GM21576 (cell line): Measurements from ENCODE around the gene MESP2.

ENCODE experiments used
- ATAC-seq: cut with Tn5 transposase; IDR thresholded peaks from one replicate; pipeline ENCODE4 v1.9.1; 2021; ENCODE audit warnings: mild to moderate bottlenecking, moderate library complexity; ENCODE audit not compliant: unreplicated experiment

The MESP2 gene

DNA sequence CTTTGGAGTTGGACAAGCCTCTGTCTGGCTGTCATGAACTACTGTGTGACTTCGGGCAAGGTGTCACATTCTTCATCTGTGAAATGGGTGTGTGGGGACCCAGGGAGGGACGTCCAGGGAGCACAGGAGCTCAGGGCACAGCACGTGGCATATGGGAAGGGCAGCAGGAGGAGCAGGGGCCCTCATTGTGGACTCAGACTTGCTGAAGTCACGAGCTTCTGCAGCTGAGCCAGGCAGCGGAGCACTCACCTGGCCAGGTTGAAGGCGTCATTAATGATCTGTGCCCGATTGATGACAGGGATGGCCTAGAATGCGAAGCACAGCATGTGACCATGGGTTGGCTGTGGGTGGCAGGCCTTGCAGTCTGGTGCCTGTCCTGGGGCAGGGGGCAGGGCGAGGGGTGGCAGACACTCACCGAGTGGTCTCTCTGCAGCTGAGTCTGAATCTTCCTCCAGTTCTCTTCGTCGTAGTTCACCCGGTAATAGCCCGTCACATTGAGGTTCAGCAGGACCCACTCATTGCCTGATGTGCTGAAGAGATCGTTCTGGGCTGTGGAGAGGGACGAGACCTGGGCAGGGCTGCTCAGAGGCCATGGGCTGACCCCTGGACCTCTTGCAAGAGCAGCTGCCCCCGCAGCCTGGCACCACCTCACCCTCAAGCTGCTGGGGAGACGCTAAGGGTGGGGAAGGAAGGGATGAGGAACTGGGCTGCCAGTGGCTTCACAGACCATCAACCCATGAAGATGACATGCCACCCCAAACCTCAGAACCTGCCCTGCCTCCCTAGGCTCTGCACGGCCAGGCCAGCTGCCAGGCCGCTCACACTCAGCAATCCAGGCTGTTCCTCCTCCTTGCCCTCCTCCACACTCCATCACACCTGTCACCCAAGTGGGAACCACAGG lies 23.1 kb downstream of the MESP2 start:
- ATAC-seq, result no peak

DNA sequence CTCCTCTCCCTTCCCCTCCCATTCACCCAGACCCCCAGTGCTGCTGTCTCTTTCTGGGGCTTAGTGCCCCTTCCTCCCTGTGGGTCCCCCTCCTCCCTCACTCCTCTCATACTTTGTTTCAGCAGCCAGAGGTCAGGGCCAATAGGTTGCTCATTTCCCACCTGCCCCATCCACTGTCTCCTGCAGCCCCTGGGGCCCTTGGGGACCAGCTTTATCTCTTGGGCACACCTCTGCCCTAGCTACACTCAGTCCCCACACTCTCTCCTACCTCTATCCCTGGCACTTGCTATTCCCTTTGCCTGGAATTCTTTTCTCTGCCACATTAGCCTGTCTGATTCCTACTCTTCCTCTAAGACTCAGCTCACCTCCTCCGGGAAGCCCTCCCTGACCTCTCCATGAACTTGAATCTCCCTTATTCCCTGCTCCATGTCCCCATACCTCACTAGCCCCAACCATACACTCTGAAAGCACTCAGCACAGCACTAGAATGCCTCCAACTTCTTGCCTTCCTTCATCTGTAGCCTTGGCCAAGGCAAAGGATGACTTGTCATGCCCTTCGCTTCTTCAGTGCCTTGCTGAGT lies 23.9 kb downstream of the MESP2 start:
- ATAC-seq, result no peak

DNA sequence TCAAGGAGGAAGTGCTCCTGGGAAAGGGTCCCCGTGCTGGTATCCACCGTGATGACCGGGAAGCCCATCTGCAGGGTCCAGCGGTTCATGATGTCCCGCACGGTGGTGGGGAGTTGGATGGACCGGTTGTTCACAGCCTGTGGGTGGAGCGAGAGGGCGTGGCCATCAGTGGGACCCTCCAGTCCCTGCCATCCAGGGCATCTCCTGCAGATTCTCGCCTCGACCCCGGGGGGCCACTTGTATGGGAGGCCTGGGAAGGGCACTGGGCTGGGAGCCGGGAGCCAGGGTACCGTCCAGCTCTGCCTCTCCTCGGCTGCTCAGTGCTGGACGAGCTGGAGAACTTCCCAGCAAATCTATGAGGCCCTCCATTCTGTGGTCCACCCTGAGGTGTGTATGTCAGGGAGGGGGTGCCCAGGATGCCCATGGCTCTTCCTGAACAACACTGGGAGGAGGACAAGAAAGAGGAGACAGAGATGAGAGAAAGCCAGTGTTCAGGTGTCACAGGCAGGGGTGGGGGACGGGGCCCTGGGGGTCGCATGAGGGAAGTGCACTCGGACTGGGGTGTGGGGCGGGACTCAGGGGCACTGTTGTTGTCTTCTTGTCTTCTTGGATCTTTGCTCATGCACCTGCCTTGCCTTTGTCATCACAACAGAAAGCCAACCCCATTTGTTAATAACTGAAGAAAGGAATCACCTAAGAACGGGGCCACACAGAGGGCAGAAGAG lies 25.5 kb downstream of the MESP2 start:
- no peak for ATAC-seq

DNA sequence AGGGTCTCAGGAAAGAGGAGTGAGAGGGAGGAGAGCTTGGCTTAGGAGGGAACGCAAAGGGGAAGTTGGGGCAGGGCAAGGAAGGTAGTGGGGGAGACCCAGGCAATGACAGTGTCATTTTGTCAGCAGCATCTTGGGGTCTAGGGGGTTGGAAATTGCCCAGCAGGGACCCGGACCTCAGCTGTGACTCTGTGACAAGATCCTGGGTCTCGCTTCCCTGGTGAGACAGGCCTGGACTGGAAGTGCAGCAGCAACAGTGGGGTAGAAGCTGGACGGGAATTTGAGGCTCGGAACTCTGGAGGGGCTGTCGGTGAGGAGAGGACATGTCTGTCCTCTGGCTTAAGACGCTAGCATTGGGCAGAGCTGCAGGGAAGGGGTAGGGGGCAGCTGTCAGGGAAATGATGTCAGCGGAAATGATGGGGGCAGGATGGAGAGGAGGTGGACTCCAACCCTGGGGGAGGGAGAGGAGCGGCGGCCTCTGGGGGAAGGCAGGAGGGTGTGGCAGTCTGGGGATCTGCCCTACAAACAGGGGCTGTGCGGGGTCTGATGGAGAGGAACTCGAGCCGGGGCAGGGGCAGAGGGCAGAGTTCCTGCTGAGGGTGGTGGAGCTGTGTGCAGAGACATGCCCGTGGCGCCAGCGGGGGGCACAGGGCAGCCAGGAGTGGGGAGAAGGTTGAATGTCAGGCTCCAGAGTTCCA lies 26.2 kb downstream of the MESP2 start:
- ATAC-seq, result no peak

DNA sequence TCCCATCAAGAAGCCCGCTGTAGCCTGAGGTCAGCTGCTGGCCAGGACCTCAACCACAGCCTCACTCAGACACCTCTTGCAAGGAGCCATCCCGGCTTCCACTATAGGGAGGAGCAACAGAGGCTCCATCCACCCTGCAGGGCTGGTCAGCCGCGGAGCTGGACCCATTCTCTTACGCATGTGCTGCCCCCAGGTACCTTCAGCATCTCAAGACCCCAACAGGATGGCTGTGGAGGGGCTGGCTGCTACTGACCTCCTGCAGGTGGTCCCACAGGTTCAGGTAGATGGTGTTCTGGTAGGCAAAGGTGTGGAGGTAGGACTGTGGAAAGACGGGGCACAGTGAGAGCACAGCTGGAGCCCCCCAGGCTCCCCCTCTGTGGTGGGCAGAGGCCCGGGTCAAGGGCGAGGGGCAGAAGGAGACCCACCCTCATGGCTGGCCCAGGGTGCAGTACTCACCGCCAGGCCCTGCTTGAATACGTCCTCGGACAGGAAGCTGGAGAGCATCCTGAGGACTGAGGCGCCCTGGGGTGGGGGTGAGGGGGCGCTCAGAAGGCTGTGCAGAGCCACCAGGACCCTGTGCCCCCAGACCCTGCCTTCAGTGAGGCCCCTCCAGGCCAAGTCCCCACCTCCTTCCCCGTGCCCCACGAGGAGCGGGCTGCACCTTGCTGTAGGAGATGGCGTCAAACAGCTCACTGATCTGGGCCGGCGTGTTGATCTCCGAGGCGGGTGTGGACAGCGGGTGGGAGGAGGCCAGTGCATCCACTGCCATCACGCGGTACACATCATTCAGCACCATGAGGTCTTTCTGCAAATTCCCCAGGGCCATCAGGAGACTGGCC lies 27.1 kb downstream of the MESP2 start:
- ATAC-seq, result no peak

DNA sequence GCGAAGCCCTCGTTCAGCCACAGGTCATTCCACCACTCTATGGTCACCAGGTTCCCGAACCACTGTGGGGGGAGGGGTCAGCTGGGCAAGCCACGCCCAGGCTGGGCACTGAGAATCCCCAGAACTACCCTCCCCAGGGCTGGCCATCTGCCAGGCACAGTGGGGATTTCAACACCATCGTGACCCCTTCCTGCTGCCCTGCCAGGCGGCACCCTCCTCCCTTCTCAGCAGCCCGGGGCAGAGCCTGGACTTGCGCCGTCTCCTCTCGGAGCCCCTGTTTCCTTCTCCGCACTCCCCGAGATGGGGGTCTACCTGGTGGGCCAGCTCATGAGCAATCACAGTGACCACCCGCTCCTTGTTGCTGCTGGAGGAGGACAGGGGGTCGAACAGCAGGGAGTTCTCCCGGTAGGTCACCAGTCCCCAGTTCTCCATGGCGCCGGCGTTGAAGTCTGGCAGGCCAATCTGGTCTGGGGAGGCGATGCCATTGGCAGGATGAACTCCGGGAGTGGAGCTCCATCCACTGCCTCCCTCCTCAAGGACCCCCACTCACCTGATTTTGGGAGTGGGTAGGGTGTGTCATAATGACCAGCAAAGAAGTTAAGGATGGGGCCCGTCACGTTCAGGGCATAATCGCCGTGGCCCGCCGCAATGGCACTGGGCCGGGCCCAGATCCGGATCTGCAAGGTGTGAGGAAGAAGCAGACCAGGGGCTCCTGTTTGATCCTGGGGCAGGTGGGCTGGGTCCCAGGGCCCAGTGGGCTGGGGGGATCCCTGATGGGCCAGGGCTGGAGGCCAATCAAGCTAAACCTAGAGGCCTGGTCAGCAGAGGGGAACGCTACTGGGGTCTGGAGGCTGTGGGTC lies 28.0 kb downstream of the MESP2 start:
- ATAC-seq, result no peak

DNA sequence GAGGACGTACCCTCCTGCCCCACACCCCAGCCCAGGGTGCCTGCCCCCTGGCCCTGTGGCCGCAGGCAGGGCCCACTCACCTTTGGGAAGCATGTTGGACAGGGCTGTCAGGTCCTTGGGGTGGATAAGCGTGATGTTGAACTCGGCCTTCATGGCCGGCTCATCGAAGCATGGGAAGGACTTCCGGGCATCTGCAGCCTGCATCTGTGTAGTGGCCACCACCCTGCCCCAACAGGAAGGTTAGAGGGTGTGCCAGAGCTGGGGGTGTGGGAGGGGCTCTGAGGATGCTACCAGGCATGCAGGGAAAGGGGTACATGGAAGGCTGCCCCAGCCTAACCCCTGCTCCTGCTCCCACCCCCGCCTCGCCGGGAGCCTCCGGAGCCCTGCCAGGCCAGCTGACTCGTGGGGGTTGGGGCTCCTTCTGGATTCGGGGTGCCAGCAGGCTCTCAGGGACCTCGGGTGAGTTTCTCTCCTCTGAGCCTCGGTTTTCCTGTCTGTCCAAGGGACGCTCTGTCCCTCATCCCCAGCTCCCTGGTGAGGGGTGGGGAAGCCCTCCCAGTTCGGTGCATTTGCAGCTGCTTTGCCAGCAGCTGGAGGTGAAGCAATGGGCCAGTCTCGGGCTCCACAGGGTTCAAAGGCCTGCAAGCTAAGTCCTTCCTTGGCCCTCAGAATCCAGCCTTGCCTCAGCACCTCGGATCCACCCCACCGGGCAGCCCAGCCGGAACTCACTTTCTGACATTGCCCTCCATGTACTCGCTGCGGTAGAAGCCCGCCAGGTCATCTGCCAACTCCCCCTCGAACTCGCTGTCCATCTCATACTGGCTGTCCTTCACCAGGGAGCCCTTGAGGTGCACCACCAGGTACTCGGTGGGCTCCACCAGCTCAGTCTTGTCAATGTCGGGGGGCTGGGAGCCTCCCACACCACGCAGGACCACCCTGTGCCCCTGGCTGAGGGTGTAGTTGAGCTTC lies 29.4 kb downstream of the MESP2 start:
- no peak for ATAC-seq

DNA sequence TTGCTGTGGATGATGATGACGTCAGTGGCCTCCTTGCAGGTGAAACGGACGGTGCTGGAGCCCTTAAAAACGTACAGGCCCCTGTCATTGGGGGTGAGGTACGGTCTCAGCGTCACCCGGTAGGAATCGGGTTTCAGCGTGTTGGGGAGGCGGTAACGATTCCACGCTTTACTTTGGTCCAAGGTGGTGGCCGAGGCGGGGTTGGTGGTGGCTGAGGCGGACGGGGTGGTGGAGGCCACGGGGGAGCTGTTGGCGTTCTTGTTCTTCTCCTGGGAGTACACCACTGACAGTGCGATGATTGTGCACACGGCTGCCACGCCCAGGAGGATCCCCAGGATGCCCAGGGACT lies 30.1 kb downstream of the MESP2 start:
- ATAC-seq, result no peak

DNA sequence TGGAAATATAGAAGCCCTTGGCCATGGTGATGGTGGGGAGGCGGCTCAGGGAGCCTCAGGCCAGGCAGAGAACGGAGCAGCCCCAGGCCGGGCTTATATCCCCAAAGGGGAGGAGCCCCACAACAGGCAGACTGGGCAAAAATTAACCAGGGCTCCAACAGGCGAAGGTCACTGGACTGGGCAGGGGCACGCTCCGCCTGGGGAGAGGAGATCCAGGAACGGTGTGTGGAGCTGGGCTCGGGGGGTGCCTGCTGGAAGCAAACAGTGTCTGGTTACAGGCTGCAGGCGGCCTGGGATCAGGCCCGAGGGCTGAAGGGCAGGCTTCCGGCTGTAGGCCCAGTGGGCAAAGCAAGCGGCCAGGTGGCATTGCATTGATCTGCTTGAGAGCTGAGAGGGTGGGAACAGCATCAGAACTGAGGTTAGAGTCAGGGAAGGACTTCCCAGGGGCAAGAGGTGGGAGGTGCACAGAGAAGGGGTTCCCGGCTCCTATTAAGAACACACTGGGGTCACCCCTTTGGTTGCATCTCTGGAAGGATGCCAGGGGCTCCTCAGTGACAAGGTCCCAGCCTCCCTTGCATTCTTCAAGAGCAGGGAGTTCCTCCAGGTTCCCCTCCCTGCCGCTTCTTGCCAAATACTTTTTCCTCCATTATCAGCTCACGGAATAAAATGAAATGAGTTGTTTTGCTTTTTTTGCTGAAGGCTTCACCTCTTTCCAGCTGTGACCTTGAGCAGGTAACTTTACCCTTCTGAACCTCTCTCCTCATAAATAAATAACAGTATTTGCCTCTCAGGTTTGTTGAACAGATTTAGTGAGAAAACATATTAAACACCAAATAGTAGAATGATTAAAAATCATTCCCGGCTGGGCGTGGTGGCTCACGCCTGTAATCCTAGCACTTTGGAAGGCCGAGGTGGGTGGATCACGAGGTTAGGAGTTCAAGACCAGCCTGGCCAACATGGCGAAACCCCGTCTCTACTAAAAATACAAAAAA lies 30.7 kb downstream of the MESP2 start:
- no peak for ATAC-seq

DNA sequence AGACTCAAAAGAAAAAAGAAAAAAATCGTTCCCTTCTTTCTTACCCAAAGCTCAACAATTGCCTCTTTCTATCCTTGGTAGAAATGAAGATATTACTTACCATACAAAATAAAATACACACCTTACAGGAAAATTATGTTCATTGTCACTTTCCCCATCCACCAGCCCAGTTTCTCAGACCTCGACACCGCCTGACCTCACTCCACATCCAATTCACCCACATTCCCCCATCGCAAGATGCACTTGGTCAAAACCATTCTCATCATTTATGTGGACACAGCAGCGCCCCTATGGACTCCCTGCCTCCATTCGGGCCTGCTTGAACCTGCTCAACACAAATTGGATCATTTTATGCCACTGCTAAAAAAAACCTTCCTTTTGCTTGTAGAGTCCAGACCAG lies 31.6 kb downstream of the MESP2 start:
- ATAC-seq, result no peak

DNA sequence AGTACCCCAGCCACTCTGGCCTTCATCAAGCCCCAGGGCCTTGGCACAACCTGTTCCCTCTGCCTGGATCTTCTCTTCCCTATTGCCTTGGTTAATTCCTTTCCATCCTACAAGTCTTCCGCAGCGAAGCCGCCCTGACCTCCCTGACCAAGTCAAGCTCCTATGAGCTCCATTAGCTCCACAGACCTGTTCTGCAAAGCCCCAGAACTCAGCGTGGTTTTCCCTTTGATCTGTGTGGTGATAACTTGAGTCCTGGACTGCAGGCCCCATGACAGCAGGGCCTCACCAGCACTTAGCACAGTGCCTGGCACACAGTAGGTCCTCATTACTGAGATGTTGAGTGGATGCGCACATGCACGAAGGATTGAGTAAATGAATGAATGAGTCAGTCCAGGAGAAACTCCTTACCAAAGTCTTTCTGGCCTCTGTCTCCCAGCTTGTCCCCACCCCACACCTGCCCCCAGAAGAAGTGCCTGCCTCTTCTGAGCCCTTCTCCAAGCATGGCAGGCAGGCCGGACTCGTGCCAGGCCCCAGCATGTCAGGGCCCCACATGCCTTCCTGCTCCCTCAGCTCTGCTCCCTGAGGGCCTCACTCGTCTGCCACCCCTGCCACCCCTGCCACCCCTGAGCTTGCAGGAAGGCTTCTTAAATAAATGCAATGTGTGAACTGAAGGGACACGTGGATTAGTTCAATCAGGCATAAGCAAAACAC lies 32.2 kb downstream of the MESP2 start:
- no peak for ATAC-seq

DNA sequence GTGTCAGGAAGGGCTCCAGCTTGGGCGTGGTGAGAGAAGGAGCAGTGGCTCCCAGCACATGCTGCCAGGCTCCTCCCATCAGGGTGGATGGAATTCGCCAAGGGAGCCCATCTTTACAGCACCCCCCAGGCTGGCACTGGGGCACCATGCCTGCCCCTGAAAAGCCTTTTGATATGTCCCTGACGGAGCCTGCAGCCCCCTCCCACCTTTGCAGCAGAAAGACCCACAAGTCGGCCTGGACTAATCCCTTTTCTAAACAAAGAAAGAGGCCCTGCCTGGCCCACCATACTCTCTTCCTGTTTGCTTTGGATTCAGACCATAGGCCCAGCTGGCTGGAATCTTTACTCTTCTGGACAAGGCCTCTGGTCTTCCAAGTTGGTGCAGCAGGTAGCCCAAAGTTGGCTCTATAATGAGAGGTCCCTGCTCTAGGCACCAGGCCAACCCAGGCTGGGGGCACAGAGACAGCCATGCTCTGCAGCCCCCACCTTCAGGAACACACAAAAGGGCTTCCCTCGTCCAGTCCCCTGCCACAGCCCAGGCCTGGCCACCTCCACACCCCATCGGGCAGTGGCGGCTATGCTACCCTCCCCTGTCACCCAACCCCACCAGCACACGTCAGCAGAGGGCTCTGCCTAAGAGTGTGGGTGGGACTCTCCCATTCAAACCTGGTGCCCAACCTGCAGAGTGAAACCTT lies 33.1 kb downstream of the MESP2 start:
- no peak for ATAC-seq

DNA sequence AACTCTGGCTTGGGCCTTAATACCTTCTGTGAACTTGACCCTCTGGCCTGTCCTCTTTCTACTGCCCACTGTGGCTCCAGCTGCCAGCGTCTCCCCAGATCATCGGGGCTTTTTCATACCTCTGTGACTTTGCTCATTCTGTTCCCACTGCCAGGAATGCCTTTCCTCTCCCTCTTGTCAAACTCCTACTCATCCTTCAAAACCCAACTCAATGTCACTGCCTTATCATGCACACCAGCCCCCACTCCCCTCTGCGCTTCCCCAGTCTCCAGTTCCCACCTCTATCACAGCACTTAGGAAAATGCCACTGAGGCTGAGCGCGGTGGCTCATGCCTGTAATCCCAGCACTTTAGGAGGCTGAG lies 33.6 kb downstream of the MESP2 start:
- ATAC-seq, result no peak

DNA sequence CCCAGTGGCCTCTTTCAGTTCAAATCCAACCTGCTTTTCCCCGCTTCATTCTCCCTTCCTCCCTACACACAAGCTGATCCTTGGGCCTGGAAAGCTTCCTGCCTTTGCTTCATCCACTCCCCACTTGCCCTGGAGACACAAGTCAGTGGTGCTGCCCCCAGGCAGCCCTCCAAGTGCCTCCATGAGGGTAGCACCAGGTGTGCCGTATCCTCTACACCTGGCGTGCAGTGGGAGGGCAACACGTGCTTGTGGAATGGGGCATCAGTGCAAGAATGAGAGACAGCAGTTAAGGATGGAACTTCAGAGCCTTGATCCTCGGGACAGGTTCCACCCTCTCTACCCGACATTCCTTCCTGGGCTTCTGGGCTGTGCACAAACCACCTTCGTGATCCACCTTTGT lies 34.7 kb downstream of the MESP2 start:
- ATAC-seq, result no peak

DNA sequence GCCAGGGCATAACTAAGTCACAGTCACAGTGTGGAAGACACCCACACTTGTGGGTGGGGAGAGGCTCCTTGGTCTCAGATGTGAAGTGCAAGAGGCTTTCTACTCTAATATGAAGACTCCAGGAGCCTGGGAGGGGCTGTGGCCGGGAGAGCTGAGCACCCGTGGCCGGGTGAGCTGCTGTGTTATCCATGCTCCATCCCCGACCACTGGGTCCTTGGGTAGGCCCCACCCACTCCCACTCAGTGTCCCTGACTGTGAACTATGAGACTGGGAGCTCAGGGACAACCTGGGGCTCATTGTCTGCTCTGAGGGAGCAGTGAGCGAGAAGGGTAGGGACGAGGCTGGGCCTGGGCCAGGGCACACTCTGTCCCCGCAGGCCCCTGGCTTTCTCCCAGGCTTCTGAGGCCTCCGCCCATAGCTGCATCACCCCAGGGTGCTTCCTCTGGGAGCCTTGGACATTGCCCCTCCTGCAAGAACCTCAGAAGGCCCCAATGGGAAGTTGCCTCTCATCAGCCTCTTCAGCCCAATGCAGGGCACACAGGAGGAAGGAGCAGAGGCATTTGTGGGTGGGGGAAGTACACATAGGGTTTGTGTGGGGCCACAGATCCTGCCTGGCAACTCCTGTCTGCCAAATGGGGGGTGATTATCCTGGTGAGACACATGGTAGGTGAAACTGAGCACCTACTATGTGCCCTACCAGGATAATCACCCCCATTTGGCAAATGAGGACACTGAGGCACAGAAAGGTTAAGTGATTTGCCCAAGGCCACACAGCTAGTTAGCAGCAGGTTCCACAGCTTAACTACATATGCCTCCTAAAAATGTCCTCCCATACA lies 36.1 kb downstream of the MESP2 start:
- ATAC-seq, result no peak
